Frontal cortex (tissue), 4 donors: ENCODE data around the gene NRXN3. TPM values are rescaled to one million over a fixed set of nuclear protein-coding genes. Genes with fewer than 3 reads are reported as not detected.

Source experiments
- DNase-seq, 2 donors: peaks; one replicate each; pipeline ENCODE4 v3.0.0; 2012; ENCODE audit warnings: low spot score in 2 of 2
- FAIRE-seq: peaks from 2 replicates; lab custom pipeline; 2012; peaks lifted over from hg19 to GRCh38; lab: Jason Lieb, UNC
- total RNA-seq: library from RNA; depleted of rRNA; stranded (reverse); fragments of >200 nt; gene quantifications from one replicate; pipeline ENCODE4 v1.2.3, GENCODE V29; 2014
- donor health status: control.
- donor health status: control.
- donor health status: control.

Gene NRXN3
- total RNA-seq, 1 donor from 2014 or later = 44.8 TPM

DNA sequence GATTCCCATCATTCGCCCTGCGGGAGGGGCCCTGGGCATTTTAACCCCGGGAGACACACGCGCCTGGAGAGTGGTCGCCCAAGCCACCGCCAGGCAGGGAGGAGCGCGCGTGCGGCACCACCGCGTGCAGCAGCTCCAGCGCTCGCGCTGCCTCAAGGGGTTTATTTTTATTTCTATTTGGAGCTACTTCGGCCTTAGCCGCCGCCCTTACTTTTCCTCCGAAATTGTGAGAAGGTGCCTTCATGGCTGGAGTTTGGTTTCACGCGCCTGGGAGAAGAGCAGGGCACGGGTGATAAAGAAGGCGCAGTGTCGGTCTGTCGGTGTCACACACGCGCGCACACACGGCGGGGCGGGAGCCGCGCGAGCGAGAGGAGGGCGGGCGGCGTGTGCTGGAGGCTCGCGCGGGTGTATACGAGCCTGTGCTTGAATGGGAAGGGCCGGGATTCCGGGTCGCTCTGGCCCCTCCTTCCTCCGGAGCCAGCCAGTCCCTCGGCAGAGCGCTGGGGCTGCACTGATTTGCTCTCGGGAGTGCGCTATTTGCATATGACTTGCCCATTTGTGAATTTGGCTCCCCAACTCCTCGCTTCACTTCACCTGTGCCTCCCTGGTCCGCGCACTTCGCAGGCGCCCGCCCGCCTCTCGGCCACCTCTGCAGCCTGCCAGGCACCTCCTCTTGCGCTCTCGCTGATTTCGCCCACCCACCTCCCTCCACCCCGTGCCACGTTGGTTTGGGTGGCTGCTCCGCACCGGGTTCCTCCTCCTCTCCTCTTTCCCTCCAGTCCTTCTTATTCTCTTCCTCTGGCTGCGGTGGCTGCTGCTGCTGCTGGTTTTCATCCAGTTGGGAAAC, 1108.8 kb downstream of the NRXN3 start:
- DNase-seq = peak; percentile 24 to 47
- no peak for FAIRE-seq

GRCh38 chr14:79279645-79280597, 1109.7 kb downstream of the NRXN3 start:
- no peak for DNase-seq
- FAIRE-seq = no peak

DNA sequence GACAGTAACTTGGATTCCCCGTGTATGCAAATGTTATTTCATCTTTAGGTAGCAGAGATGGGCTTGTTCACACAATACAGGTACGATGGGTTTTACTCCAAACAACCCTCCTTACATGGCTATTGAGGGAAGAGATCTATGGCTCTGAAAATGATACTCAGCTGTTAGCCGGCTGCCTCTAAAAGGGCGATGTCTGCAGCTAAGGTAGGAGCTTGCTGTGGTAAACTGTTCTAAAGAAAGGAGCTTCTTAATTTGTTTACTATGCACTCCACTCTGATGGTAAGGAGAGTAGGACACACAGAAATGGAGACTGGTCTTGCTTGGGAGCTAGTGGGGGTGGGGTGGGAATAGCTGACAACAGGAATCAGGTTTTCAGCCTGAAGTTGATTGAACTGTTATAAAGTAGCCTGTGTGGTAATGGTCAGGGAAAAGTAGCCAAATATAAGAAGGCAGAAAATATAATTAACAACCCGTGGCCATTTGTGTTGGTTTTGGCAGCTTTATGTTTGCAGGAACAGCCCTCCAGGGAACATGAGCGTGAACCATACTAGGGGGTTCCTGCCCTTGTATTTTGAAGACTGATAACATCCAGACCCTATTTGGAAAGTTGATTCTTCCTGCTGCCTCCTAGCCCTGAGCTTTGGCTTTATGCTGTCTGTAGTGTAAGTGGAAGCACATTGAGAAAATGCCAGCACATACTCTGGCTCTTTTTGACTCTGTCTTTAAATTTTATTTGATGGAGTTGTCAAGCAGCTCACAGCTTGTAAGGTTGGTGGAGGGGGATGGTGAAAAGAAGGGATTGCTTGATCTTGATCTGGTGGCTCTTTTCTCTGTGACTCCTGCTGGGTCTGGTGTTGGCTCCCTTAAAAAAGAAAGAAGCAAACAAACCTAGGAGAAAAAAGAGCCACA, 1111.3 kb downstream of the NRXN3 start:
- FAIRE-seq (no peak), DNase-seq (no peak)

GRCh38 chr14:79284621-79285020, 1114.4 kb downstream of the NRXN3 start:
- DNase-seq (no peak), FAIRE-seq (no peak)

- DNase-seq = no peak
- FAIRE-seq = no peak
These were observed 1115.1 kb downstream of the NRXN3 start for GRCh38 chr14:79285263-79285662.

- FAIRE-seq (no peak), DNase-seq (no peak)
These were observed 1117.8 kb downstream of the NRXN3 start for GRCh38 chr14:79287976-79288375.

GRCh38 chr14:79293482-79294177, 1123.5 kb downstream of the NRXN3 start:
- no peak for DNase-seq
- FAIRE-seq = no peak

GRCh38 chr14:79294499-79294898, 1124.3 kb downstream of the NRXN3 start:
- FAIRE-seq (no peak), DNase-seq (no peak)

DNA sequence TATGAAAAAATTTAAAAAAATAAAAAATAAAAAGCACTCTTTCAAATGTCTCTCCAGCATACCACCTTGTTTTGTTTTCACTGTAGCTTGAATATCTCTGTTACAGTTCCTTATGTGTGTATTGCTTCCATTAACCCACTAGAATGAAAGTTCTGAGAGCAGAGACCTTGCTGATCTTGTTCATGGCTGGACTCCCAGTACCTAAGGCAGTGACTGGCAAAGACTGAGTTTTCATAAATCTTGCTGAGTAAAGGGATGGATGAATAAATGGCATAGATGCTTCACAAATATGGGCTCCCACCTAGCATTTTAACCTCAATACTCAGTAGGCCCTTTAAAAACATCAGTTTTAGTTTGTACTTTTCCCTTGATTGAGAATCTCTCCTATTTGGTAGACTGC, 1125.2 kb downstream of the NRXN3 start:
- DNase-seq = no peak
- FAIRE-seq = no peak

DNA sequence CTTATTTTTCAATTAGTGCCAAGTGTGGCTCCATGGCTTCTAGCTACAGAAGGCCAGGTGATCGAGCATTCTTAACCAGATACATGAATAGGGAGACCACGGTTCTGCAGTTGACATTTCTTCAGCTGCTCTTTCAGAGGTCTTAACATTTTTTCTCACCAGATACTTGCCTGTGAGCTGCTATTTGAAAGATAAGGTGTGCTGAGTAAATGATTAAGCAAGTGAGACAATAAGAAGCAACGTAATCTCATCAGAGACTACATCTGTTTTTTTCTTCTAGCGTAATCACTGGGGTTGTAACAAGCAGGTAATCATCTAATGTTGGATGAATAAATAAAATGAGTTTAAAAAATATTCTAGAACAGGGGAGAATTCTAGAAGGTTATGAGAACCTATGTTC, 1128.2 kb downstream of the NRXN3 start:
- FAIRE-seq (no peak), DNase-seq (no peak)

- DNase-seq (no peak), FAIRE-seq (no peak)
These were observed 1129.0 kb downstream of the NRXN3 start for GRCh38 chr14:79299162-79299561.

DNA sequence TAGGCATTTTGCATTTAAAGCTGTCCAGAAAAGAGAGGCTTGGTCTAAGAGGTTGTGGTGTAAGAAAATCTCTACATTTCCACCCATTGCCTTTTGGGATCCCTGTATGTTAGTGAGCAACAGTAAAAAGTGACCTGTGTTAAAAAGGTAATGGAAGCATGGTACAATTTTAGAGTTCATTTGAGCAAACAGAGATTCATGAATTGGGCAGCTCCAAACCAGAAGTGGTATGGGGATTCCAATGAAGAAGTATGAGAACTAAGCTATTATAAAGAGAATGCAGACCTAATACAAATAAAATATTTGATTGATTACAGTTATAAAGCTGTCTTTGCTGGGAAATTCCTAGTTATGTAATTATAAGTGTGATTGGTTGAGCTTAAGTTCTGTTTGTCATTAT, 1134.1 kb downstream of the NRXN3 start:
- FAIRE-seq = no peak
- DNase-seq = no peak

DNA sequence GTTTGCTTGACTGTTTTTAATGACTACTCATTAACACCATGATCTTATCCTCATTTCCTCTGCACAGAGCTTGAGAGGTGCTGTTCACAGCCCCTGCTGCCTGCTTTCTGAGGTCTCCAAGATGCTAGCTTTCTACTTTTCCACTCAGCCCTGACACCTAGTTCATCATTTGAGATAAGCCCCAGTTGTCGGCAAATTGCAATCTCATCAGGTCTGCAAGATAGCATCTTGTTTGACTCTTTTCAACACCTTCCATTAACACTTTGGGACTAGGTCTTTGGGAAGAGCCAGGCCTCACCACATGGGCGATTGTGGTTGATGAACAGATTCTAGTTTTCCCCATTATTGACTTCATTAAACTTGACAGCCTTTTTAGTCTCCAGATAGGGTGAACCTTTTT, 1136.4 kb downstream of the NRXN3 start:
- FAIRE-seq (no peak), DNase-seq (no peak)

- DNase-seq (no peak), FAIRE-seq (no peak)
These were observed 1148.2 kb downstream of the NRXN3 start for GRCh38 chr14:79318371-79318770.

DNA sequence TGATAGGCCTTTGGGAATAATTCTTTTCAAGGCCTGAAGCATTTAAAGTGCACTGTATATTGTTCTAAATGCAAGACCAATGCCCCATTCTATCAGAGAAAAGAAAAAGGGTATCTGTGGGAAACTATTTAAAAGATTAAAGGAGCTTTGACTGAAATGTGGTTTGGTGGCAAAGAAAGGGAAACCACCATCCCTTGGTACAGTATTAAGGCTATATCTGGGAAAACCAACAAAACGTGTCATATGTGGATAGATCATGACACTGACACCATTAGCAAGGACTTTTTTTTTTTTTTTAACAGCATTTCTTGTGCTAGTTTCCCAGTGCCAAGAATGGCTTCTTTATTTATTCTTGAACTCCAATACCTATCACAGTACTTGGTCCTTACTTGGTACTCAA, 1150.4 kb downstream of the NRXN3 start:
- FAIRE-seq (no peak), DNase-seq (no peak)

DNA sequence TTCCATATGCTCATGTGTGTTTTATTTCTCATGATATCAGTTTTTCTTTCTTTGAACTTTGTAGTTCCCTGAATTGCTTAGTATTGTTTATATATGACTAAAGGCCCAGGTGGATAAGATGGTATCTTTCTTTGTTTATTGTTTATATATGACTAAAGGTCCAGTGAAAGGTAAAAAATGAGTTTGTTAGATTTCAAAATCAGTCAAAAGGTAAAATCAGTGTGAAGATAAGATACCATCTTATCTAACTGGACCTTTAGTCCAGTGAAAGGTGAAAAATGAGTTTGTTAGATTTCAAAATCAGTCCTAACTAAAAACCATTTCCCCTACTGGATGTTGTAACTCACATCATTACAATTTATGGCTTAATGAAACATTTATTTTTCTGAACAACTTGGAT, 1150.9 kb downstream of the NRXN3 start:
- FAIRE-seq (no peak), DNase-seq (no peak)

DNA sequence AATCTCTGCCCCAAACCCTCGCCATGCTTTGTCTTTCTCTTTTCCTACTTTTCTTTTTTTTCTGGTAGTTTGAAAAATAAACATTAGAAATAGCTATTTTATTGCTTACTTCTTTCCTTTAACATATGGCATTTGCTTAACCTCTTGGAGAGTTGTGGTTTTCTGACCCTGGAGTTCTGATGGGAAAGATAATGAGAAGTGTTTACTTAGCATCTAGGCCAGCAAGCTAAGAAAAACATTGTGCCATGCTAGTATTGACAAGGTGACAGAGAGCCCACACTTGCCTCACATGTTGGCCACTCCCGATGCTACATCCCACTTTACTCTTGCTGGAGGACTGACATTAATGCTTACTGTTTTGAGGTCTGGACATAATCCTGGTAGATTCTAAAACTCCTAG, 1154.9 kb downstream of the NRXN3 start:
- FAIRE-seq (no peak), DNase-seq (no peak)

- no peak for FAIRE-seq
- DNase-seq = no peak
These were observed 1155.4 kb downstream of the NRXN3 start for GRCh38 chr14:79325557-79325956.

GRCh38 chr14:79328863-79329262, 1158.7 kb downstream of the NRXN3 start:
- FAIRE-seq = no peak
- DNase-seq = no peak
